ENCODE data around the gene MFSD12.
"Not testable (repeated sequence)": the region's sequence is repeated elsewhere in the genome, so short reads cannot be mapped to it uniquely, and the experiment has no call there.

GRCh38 chr19:3508121-3508661, 49.2 kb downstream of the MFSD12 start:
- not testable (repeated sequence) for TF ChIP-seq EZH2 (IDR thresholded peaks at IDR 0.05; ENCODE audit: borderline replicate concordance); CTCF (IDR thresholded peaks at IDR 0.05; ENCODE audit: poor library complexity); EZH2phosphoT487 (IDR thresholded peaks at IDR 0.05; ENCODE audit: low read depth, severe bottlenecking, unreplicated experiment)
